Measurements from ENCODE around the gene MRPL44.

Gene MRPL44

GRCh38 chr2:223914324-223914723 is 42.9 kb upstream of the MRPL44 start:
- no peak overlapping the region for H3K4me2 ChIP-seq (ENCODE audit: low read depth, low read length, poor library complexity, severe bottlenecking)
- H2AFZ ChIP-seq (ENCODE audit: low read length): no peak overlapping the region
- H3F3A ChIP-seq (ENCODE audit: low read depth): no peaks in the 10 kb centered on the region
- H3K9me3 ChIP-seq (ENCODE audit: insufficient read depth, low read depth, low read length): no peaks in the 10 kb centered on the region
- H3K9ac ChIP-seq (ENCODE audit: low read depth, low read length, poor library complexity, severe bottlenecking): no peak overlapping the region
- TF ChIP-seq CTCF (conservative IDR thresholded peaks at IDR 0.05; ENCODE audit: low read length) (no peak), EZH2phosphoT487 (IDR thresholded peaks at IDR 0.05; ENCODE audit: borderline replicate concordance) (no peak)
- H3K4me1 ChIP-seq (ENCODE audit: insufficient read depth, low read length, poor library complexity, severe bottlenecking): no peaks in the 10 kb centered on the region
- H3K79me2 ChIP-seq (ENCODE audit: insufficient read depth, low read length): no peaks in the 10 kb centered on the region
- H3K9me2 ChIP-seq (replicated peaks; ENCODE audit: low read depth, low read length): no peaks in the 10 kb centered on the region
- H4K20me1 ChIP-seq (ENCODE audit: insufficient read depth, low read length, poor library complexity, severe bottlenecking): no peaks in the 10 kb centered on the region
- H3K36me3 ChIP-seq (ENCODE audit: insufficient read depth, low read length): peaks cover 29% of the 10 kb centered on the region; the same call in 1 of the 2 replicates
- H3K4me3 ChIP-seq (ENCODE audit: low read length, poor library complexity, severe bottlenecking): no peak overlapping the region
- H3K27me3 ChIP-seq (ENCODE audit: insufficient read depth, low read length, poor library complexity, severe bottlenecking): no peaks in the 10 kb centered on the region

GRCh38 chr2:223915071-223915470 is 42.2 kb upstream of the MRPL44 start:
- H3K27me3 ChIP-seq (ENCODE audit: insufficient read depth, low read length, poor library complexity, severe bottlenecking): no peaks in the 10 kb centered on the region
- TF ChIP-seq EZH2phosphoT487 (IDR thresholded peaks at IDR 0.05; ENCODE audit: borderline replicate concordance) (no peak), CTCF (conservative IDR thresholded peaks at IDR 0.05; ENCODE audit: low read length) (no peak)
- H3K36me3 ChIP-seq (ENCODE audit: insufficient read depth, low read length): peaks cover 29% of the 10 kb centered on the region; the same call in 1 of the 2 replicates
- H4K20me1 ChIP-seq (ENCODE audit: insufficient read depth, low read length, poor library complexity, severe bottlenecking): no peaks in the 10 kb centered on the region
- no peak overlapping the region for H3K4me2 ChIP-seq (ENCODE audit: low read depth, low read length, poor library complexity, severe bottlenecking)
- H3K79me2 ChIP-seq (ENCODE audit: insufficient read depth, low read length): peaks cover 4% of the 10 kb centered on the region
- no peaks in the 10 kb centered on the region for H3F3A ChIP-seq (ENCODE audit: low read depth)
- no peaks in the 10 kb centered on the region for H3K9me2 ChIP-seq (replicated peaks; ENCODE audit: low read depth, low read length)
- H3K9me3 ChIP-seq (ENCODE audit: insufficient read depth, low read depth, low read length): no peaks in the 10 kb centered on the region
- H3K4me1 ChIP-seq (ENCODE audit: insufficient read depth, low read length, poor library complexity, severe bottlenecking): no peaks in the 10 kb centered on the region
- no peak overlapping the region for H3K4me3 ChIP-seq (ENCODE audit: low read length, poor library complexity, severe bottlenecking)
- no peak overlapping the region for H3K9ac ChIP-seq (ENCODE audit: low read depth, low read length, poor library complexity, severe bottlenecking)
- H2AFZ ChIP-seq (ENCODE audit: low read length): no peak overlapping the region

- TF ChIP-seq CTCF (conservative IDR thresholded peaks at IDR 0.05; ENCODE audit: low read length) (no peak), EZH2phosphoT487 (IDR thresholded peaks at IDR 0.05; ENCODE audit: borderline replicate concordance) (no peak)
- Histone ChIP-seq H3K4me2 (ENCODE audit: low read depth, low read length, poor library complexity, severe bottlenecking) (no peak overlapping the region), H3K27me3 (ENCODE audit: insufficient read depth, low read length, poor library complexity, severe bottlenecking) (no peaks in the 10 kb centered on the region), H2AFZ (ENCODE audit: low read length) (no peak overlapping the region), H4K20me1 (ENCODE audit: insufficient read depth, low read length, poor library complexity, severe bottlenecking) (no peaks in the 10 kb centered on the region), H3F3A (ENCODE audit: low read depth) (no peaks in the 10 kb centered on the region), H3K4me1 (ENCODE audit: insufficient read depth, low read length, poor library complexity, severe bottlenecking) (no peaks in the 10 kb centered on the region), H3K9ac (ENCODE audit: low read depth, low read length, poor library complexity, severe bottlenecking) (no peak overlapping the region), H3K9me2 (replicated peaks; ENCODE audit: low read depth, low read length) (no peaks in the 10 kb centered on the region), H3K4me3 (ENCODE audit: low read length, poor library complexity, severe bottlenecking) (no peak overlapping the region), H3K79me2 (ENCODE audit: insufficient read depth, low read length) (peaks cover 11% of the 10 kb centered on the region), H3K36me3 (ENCODE audit: insufficient read depth, low read length) (peaks cover 29% of the 10 kb centered on the region; the same call in 1 of the 2 replicates), H3K9me3 (ENCODE audit: insufficient read depth, low read depth, low read length) (no peaks in the 10 kb centered on the region)
These were observed 40.9 kb upstream of the MRPL44 start for GRCh38 chr2:223916181-223916920.
